ENCODE results near the gene PCDHB6. TPM values are rescaled to one million over a fixed set of nuclear protein-coding genes. Genes with fewer than 3 reads are reported as not detected.
A peak's percentile ranks its signal among the peaks of the same experiment; 100 is the strongest.
"Not testable (repeated sequence)": the region's sequence is repeated elsewhere in the genome, so short reads cannot be mapped to it uniquely, and the experiment has no call there.

The PCDHB6 gene
- total RNA-seq, 1 donor from 2014 or later = 0.14 TPM

DNA sequence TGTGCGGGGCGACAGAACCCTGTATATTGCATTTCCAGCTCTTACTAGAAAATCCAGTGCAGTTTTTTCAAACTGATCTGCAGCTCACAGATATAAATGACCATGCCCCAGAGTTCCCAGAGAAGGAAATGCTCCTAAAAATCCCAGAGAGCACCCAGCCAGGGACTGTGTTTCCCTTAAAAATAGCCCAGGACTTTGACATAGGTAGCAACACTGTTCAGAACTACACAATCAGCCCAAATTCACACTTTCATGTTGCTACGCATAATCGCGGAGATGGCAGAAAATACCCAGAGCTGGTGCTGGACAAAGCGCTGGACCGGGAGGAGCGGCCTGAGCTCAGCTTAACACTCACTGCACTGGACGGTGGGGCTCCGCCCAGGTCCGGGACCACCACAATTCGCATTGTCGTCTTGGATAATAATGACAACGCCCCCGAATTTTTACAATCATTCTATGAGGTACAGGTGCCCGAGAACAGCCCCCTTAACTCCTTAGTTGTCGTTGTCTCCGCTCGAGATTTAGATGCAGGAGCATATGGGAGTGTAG, 14.1 kb upstream of the PCDHB6 start:
- intact Hi-C loops (cut with micrococcal nuclease) = no loop called here
- TF ChIP-seq, protein P1, sequence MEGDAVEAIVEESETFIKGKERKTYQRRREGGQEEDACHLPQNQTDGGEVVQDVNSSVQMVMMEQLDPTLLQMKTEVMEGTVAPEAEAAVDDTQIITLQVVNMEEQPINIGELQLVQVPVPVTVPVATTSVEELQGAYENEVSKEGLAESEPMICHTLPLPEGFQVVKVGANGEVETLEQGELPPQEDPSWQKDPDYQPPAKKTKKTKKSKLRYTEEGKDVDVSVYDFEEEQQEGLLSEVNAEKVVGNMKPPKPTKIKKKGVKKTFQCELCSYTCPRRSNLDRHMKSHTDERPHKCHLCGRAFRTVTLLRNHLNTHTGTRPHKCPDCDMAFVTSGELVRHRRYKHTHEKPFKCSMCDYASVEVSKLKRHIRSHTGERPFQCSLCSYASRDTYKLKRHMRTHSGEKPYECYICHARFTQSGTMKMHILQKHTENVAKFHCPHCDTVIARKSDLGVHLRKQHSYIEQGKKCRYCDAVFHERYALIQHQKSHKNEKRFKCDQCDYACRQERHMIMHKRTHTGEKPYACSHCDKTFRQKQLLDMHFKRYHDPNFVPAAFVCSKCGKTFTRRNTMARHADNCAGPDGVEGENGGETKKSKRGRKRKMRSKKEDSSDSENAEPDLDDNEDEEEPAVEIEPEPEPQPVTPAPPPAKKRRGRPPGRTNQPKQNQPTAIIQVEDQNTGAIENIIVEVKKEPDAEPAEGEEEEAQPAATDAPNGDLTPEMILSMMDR (IDR thresholded peaks at IDR 0.05; ENCODE audit: borderline replicate concordance) = no peak
- Histone ChIP-seq H3K36me3 (no peaks in the 10 kb centered on the region), H3K4me3 (peak overlapping the region; percentile 58), H3K9me3 (replicated peaks) (peaks cover 98% of the 10 kb centered on the region), H3K4me1 (no peaks in the 10 kb centered on the region), H3K27ac (replicated peaks) (no peak overlapping the region), H3K27me3 (ENCODE audit: low read depth) (peaks cover 18% of the 10 kb centered on the region)
- no peak for DNase-seq

DNA sequence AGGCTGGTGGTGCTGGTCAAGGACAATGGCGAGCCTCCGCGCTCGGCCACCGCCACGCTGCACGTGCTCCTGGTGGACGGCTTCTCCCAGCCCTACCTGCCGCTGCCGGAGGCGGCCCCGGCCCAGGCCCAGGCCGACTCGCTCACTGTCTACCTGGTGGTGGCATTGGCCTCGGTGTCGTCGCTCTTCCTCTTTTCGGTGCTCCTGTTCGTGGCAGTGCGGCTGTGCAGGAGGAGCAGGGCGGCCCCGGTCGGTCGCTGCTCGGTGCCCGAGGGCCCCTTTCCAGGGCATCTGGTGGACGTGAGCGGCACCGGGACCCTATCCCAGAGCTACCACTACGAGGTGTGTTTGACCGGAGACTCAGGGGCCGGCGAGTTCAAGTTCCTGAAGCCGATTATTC, 12.5 kb upstream of the PCDHB6 start:
- intact Hi-C loops (cut with micrococcal nuclease); H3K4me1 ChIP-seq; H3K4me3 ChIP-seq; DNase-seq; H3K27ac ChIP-seq (replicated peaks); H3K36me3 ChIP-seq: not testable (repeated sequence)
- peaks cover 94% of the 10 kb centered on the region for H3K9me3 ChIP-seq (replicated peaks)
- peaks cover 34% of the 10 kb centered on the region for H3K27me3 ChIP-seq (ENCODE audit: low read depth)

DNA sequence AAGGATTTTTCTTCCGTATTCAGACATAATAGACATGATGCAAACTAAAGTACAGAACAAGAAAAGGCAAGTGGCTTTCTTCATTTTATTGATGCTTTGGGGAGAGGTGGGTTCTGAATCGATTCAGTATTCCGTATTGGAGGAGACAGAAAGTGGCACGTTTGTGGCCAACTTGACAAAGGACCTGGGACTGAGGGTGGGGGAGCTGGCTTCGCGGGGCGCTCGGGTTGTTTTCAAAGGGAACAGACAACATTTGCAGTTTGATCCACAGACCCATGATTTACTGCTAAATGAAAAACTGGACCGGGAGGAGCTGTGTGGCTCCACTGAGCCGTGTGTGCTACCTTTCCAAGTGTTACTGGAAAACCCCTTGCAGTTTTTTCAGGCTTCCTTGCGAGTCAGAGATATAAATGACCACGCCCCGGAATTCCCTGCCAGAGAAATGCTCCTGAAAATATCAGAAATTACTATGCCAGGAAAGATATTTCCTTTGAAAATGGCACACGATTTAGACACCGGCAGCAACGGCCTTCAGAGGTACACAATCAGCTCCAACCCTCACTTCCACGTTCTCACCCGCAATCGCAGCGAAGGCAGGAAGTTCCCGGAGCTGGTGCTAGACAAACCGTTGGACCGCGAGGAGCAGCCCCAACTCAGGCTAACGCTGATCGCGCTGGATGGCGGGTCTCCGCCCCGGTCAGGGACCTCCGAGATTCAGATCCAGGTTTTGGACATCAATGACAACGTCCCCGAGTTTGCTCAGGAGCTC, 551 bp downstream of the PCDHB6 start:
- Histone ChIP-seq H3K36me3 (no peaks in the 10 kb centered on the region), H3K27ac (replicated peaks) (no peak overlapping the region), H3K9me3 (replicated peaks) (peaks cover 96% of the 10 kb centered on the region), H3K27me3 (ENCODE audit: low read depth) (peaks cover 52% of the 10 kb centered on the region), H3K4me1 (no peaks in the 10 kb centered on the region), H3K4me3 (peak overlapping the region; percentile 37)
- intact Hi-C loops (cut with micrococcal nuclease) = no loop called here
- TF ChIP-seq, protein P1 (IDR thresholded peaks at IDR 0.05; ENCODE audit: borderline replicate concordance) = no peak
- DNase-seq = no peak

DNA sequence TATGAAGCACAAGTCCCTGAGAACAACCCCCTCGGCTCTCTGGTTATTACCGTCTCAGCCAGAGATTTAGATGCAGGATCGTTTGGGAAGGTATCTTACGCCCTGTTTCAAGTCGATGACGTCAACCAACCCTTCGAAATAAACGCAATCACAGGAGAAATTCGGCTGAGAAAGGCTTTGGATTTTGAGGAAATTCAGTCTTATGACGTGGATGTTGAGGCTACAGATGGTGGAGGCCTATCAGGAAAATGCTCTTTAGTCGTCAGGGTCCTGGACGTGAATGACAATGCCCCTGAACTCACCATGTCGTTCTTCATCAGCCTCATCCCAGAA, 1.1 kb downstream of the PCDHB6 start:
- DNase-seq = no peak
- H3K4me1 ChIP-seq = no peaks in the 10 kb centered on the region
- peaks cover 58% of the 10 kb centered on the region for H3K27me3 ChIP-seq (ENCODE audit: low read depth)
- H3K36me3 ChIP-seq = no peaks in the 10 kb centered on the region
- peak overlapping the region; percentile 37 for H3K4me3 ChIP-seq
- intact Hi-C loops (cut with micrococcal nuclease) = no loop called here
- H3K9me3 ChIP-seq (replicated peaks) = peaks cover 96% of the 10 kb centered on the region
- no peak overlapping the region for H3K27ac ChIP-seq (replicated peaks)
- TF ChIP-seq, protein P1 (IDR thresholded peaks at IDR 0.05; ENCODE audit: borderline replicate concordance) = no peak

DNA sequence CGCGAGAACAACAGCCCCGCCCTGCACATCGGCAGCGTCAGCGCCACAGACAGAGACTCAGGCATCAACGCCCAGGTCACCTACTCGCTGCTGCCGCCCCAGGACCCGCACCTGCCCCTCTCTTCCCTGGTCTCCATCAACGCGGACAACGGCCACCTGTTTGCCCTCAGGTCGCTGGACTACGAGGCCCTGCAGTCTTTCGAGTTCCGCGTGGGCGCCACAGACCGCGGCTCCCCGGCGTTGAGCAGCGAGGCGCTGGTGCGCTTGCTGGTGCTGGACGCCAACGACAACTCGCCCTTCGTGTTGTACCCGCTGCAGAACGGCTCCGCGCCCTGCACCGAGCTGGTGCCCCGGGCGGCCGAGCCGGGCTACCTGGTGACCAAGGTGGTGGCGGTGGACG, 1.8 kb downstream of the PCDHB6 start:
- intact Hi-C loops (cut with micrococcal nuclease); H3K4me3 ChIP-seq; H3K4me1 ChIP-seq; DNase-seq; H3K27ac ChIP-seq (replicated peaks); H3K36me3 ChIP-seq: not testable (repeated sequence)
- Histone ChIP-seq H3K9me3 (replicated peaks) (peaks cover 96% of the 10 kb centered on the region), H3K27me3 (ENCODE audit: low read depth) (peaks cover 65% of the 10 kb centered on the region)

DNA sequence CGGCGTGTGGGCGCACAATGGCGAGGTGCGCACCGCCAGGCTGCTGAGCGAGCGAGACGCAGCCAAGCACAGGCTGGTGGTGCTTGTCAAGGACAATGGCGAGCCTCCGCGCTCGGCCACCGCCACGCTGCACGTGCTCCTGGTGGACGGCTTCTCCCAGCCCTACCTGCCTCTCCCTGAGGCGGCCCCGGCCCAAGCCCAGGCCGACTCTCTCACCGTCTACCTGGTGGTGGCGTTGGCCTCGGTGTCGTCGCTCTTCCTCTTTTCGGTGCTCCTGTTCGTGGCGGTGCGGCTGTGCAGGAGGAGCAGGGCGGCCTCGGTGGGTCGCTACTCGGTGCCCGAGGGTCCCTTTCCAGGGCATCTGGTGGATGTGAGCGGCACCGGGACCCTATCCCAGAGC, 2.2 kb downstream of the PCDHB6 start:
- DNase-seq; H3K4me3 ChIP-seq; H3K27ac ChIP-seq (replicated peaks); H3K36me3 ChIP-seq; intact Hi-C loops (cut with micrococcal nuclease); H3K4me1 ChIP-seq: not testable (repeated sequence)
- Histone ChIP-seq H3K9me3 (replicated peaks) (peaks cover 96% of the 10 kb centered on the region), H3K27me3 (ENCODE audit: low read depth) (peaks cover 69% of the 10 kb centered on the region)
